HCT116 (cell line): ENCODE data around the gene IFNLR1. TPM values are rescaled to one million over a fixed set of nuclear protein-coding genes. Genes with fewer than 3 reads are reported as not detected.

ENCODE experiments used
- ATAC-seq: fragments of 200-7000 bp; cut with Tn5 transposase; 2 replicates; pipeline ENCODE4 v1.9.1; 2020; ENCODE audit warnings: mild to moderate bottlenecking, moderate library complexity
- BruUV-seq: library from RNA; stranded (reverse); fragments of 400-500 nt; replicated peaks from 2 replicates; lab custom pipeline; 2021; lab: Mats Ljungman, UMichigan
- CTCF ChIA-PET: fragments of 300-600 bp; sonication (Branson Sonifier 250); formaldehyde crosslinking; loops from one replicate; lab custom pipeline; 2021; ENCODE audit warnings: antibody characterized with exemption; lab: Charles Lee
- POLR2A ChIA-PET: fragments of 300-600, 350-600 bp; sonication (Branson Sonifier 250); formaldehyde crosslinking; loops from one replicate; lab custom pipeline; 2021; ENCODE audit warnings: antibody characterized with exemption; lab: Charles Lee
- RAD21 ChIA-PET, 2 experiments: fragments of 300-600 bp; sonication (Branson Sonifier 250); formaldehyde crosslinking; loops; one replicate each; lab custom pipeline; 2023; ENCODE audit warnings: low total read pairs in 2 of 2; ENCODE audit not compliant: uncharacterized antibody in 2 of 2, unreplicated experiment in 2 of 2, low non-redundant PET in 1 of 2; lab: Charles Lee
- DNase-seq: peaks from one replicate; pipeline ENCODE4 v3.0.0-alpha.2; 2010; ENCODE audit warnings: low read depth, low spot score
- H2AFZ ChIP-seq: fragments of 200-600 bp; shearing (Covaris generic), sonication (generic); 2 replicates; pipeline ENCODE4 v1.6.1; 2017; ENCODE audit warnings: low read depth, mixed run types, mixed read lengths, antibody characterized with exemption, low read length; ENCODE audit not compliant: poor library complexity, severe bottlenecking
- H3K27ac ChIP-seq: 2 replicates; pipeline ENCODE4 v1.5.1; 2012; ENCODE audit warnings: low read depth, low read length
- H3K27me3 ChIP-seq: fragments of 200-600 bp; sonication (generic); 2 replicates; pipeline ENCODE4 v1.6.1; 2016; ENCODE audit warnings: mixed run types, low read length, mixed read lengths; ENCODE audit not compliant: insufficient read depth
- H3K36me3 ChIP-seq, 2 experiments: fragments of 200-500 bp in 1 of 2; fragments of 200-600 bp in 1 of 2; sonication (Bioruptor generic) in 1 of 2; sonication (generic) in 1 of 2; 2 replicates each; pipeline versions ENCODE4 v1.5.1 to v1.6.1; 2014 to 2016; ENCODE audit warnings: low read length in 2 of 2, inconsistent platforms in 1 of 2, mixed read lengths in 1 of 2, mixed run types in 1 of 2; ENCODE audit not compliant: insufficient read depth in 2 of 2, control insufficient read depth in 1 of 2
- H3K4me1 ChIP-seq, 2 experiments: fragments of 200-600 bp in 1 of 2; sonication (generic) in 1 of 2; 2 replicates each; pipeline versions ENCODE4 v1.5.1 to v1.6.1; 2012 to 2017; ENCODE audit warnings: low read length in 2 of 2, inconsistent platforms in 1 of 2, mild to moderate bottlenecking in 1 of 2, mixed read lengths in 1 of 2, mixed run types in 1 of 2, moderate library complexity in 1 of 2; ENCODE audit not compliant: insufficient read depth in 2 of 2, control insufficient read depth in 1 of 2
- H3K4me2 ChIP-seq: fragments of 200-600 bp; sonication (generic); 2 replicates; pipeline ENCODE4 v1.6.1; 2017; ENCODE audit warnings: mixed run types, low read length, mixed read lengths
- H3K4me3 ChIP-seq, 2 experiments: fragments of 200-600 bp in 1 of 2; sonication (generic) in 1 of 2; replicated peaks in 1 of 2; 2 replicates each; pipeline ENCODE4 v1.5.1; 2011 to 2016; ENCODE audit warnings: low read length in 2 of 2, control low read depth in 1 of 2, low read depth in 1 of 2, mild to moderate bottlenecking in 1 of 2, mixed read lengths in 1 of 2, mixed run types in 1 of 2
- H3K79me2 ChIP-seq: fragments of 200-600 bp; sonication (generic); 2 replicates; pipeline ENCODE4 v1.6.1; 2017; ENCODE audit warnings: mild to moderate bottlenecking, mixed run types, low read length, moderate library complexity, mixed read lengths; ENCODE audit not compliant: insufficient read depth
- H3K9ac ChIP-seq: fragments of 200-600 bp; sonication (generic); 2 replicates; pipeline ENCODE4 v1.6.1; 2016; ENCODE audit warnings: low read length, mixed read lengths
- H3K9me2 ChIP-seq: fragments of 200-600 bp; sonication (generic), shearing (Covaris generic); 2 replicates; pipeline ENCODE4 v1.6.1; 2017; ENCODE audit warnings: mixed run types, mild to moderate bottlenecking, moderate library complexity; ENCODE audit not compliant: insufficient read depth
- H3K9me3 ChIP-seq, 2 experiments: fragments of 200-500 bp in 1 of 2; fragments of 200-600 bp in 1 of 2; sonication (Bioruptor generic) in 1 of 2; sonication (generic) in 1 of 2; 2 replicates each; pipeline ENCODE4 v1.6.1; 2014 to 2017; ENCODE audit warnings: low read length in 2 of 2, mixed read lengths in 2 of 2, inconsistent platforms in 1 of 2, low read depth in 1 of 2, mild to moderate bottlenecking in 1 of 2, mixed run types in 1 of 2, moderate library complexity in 1 of 2; ENCODE audit not compliant: control insufficient read depth in 1 of 2, insufficient read depth in 1 of 2
- H4K20me1 ChIP-seq: fragments of 200-600 bp; sonication (generic), shearing (Covaris generic); 2 replicates; pipeline ENCODE4 v1.6.1; 2017; ENCODE audit warnings: mixed run types, mild to moderate bottlenecking, moderate library complexity; ENCODE audit not compliant: insufficient read depth
- CBX3 ChIP-seq: IDR thresholded peaks from 2 replicates; pipeline ENCODE4 v1.6.1; 2012; ENCODE audit warnings: low read depth
- CEBPB ChIP-seq: IDR thresholded peaks from 2 replicates; pipeline ENCODE4 v1.6.1; 2012; ENCODE audit warnings: low read depth
- EZH2phosphoT487 ChIP-seq: fragments of 200-600 bp; IDR thresholded peaks from 2 replicates; pipeline ENCODE4 v1.6.1; 2018; ENCODE audit warnings: antibody characterized with exemption, borderline replicate concordance
- JUND ChIP-seq: IDR thresholded peaks from 2 replicates; pipeline ENCODE4 v1.6.1; 2012
- RAD21 ChIP-seq: IDR thresholded peaks from 2 replicates; pipeline ENCODE4 v1.6.1; 2012; ENCODE audit warnings: low read depth, mild to moderate bottlenecking
- ZFX ChIP-seq: fragments of 450-650 bp; IDR thresholded peaks from 2 replicates; pipeline ENCODE4 v1.6.1; 2017
- ZNF274 ChIP-seq: fragments of 200-500 bp; sonication (Bioruptor generic); IDR thresholded peaks from 2 replicates; pipeline ENCODE4 v1.6.1; 2014; ENCODE audit warnings: mild to moderate bottlenecking, low read depth, low read length, inconsistent platforms
- intact Hi-C: fragments of 100-400 bp; cut with micrococcal nuclease; formaldehyde crosslinking; loops from 2 replicates; pipeline ENCODE4 v1.10.0; 2022
- total RNA-seq: library from RNA; stranded (reverse); gene quantifications from one replicate; pipeline ENCODE4 v1.2.1, GENCODE V29; 2021; ENCODE audit not compliant: unreplicated experiment
- TF ChIP-seq, protein P1 (sequence below): IDR thresholded peaks from 2 replicates; pipeline ENCODE4 v1.6.1; 2012
- TF ChIP-seq, protein P2 (sequence below): IDR thresholded peaks from 2 replicates; pipeline ENCODE4 v1.6.1; 2012
- TF ChIP-seq, protein P3 (sequence below), 3 experiments: fragments of 200-600 bp in 1 of 3; sonication (generic) in 1 of 3; IDR thresholded peaks in 2 of 3; conservative IDR thresholded peaks in 1 of 3; 2 replicates each; pipeline ENCODE4 v1.5.1; 2012 to 2017; ENCODE audit warnings: low read depth in 2 of 3, low read length in 2 of 3, antibody characterized with exemption in 1 of 3, borderline replicate concordance in 1 of 3, control low read depth in 1 of 3, mild to moderate bottlenecking in 1 of 3, mixed read lengths in 1 of 3, mixed run types in 1 of 3, moderate library complexity in 1 of 3; ENCODE audit not compliant: insufficient read depth in 1 of 3

The IFNLR1 gene
- total RNA-seq, 1 experiment from 2014 or later, result 7.6 TPM

DNA sequence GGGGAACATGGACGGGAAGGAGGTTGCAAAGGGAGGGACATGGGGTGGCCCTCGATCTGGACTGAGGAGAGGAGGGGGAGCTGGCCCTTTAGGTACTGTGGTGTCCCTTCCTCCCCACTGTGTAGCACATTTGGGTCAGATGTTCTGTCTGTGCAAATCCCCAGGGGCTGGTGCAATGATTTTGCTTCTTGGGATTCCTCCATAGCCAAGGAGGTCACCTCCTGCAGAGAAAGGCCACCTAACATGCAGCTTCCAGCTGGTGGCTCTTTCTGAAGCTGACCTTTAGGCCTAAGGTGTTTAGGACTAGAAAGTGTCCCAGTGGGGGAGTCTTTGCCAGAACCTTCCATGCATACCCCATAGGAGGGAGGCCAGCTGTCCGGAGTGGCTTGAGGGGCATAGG lies 66.1 kb downstream of the IFNLR1 start:
- CTCF ChIA-PET, result no interaction called here

More for the DNA sequence above, 66.1 kb downstream of the IFNLR1 start:
- RAD21 ChIA-PET, result no interaction called here
- Histone ChIP-seq H3K79me2 (no peaks in the 10 kb centered on the region), H3K4me1 (peaks cover 5 to 18% of the 10 kb centered on the region in 2 experiments), H4K20me1 (no peaks in the 10 kb centered on the region), H3K4me2 (no peak overlapping the region), H3K27ac (no peak overlapping the region), H3K4me3 (no peak overlapping the region), H3K9me2 (no peaks in the 10 kb centered on the region), H3K27me3 (no peaks in the 10 kb centered on the region), H2AFZ (no peak overlapping the region), H3K9ac (no peak overlapping the region), H3K36me3 (no peaks in the 10 kb centered on the region), H3K9me3 (no peaks in the 10 kb centered on the region)
- intact Hi-C loops, result no loop called here
- DNase-seq, result no peak
- BruUV-seq, result no TSS peak
- POLR2A ChIA-PET, result no interaction called here
- no peak for ATAC-seq
- TF ChIP-seq JUND (no peak), RAD21 (no peak), ZNF274 (no peak), CBX3 (no peak), EZH2phosphoT487 (no peak), ZFX (no peak), CEBPB (no peak)
- TF ChIP-seq, protein P1, sequence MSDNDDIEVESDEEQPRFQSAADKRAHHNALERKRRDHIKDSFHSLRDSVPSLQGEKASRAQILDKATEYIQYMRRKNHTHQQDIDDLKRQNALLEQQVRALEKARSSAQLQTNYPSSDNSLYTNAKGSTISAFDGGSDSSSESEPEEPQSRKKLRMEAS, result no peak
- TF ChIP-seq, protein P2, sequence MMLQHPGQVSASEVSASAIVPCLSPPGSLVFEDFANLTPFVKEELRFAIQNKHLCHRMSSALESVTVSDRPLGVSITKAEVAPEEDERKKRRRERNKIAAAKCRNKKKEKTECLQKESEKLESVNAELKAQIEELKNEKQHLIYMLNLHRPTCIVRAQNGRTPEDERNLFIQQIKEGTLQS, result no peak
- TF ChIP-seq, protein P3, sequence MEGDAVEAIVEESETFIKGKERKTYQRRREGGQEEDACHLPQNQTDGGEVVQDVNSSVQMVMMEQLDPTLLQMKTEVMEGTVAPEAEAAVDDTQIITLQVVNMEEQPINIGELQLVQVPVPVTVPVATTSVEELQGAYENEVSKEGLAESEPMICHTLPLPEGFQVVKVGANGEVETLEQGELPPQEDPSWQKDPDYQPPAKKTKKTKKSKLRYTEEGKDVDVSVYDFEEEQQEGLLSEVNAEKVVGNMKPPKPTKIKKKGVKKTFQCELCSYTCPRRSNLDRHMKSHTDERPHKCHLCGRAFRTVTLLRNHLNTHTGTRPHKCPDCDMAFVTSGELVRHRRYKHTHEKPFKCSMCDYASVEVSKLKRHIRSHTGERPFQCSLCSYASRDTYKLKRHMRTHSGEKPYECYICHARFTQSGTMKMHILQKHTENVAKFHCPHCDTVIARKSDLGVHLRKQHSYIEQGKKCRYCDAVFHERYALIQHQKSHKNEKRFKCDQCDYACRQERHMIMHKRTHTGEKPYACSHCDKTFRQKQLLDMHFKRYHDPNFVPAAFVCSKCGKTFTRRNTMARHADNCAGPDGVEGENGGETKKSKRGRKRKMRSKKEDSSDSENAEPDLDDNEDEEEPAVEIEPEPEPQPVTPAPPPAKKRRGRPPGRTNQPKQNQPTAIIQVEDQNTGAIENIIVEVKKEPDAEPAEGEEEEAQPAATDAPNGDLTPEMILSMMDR (IDR thresholded peaks at IDR 0.05 in 2 of 3, conservative IDR thresholded peaks at IDR 0.05 in 1 of 3; ENCODE audit: borderline replicate concordance in 1 of 3, insufficient read depth in 1 of 3, low read depth in 2 of 3, low read length in 2 of 3), result no peak
